ENCODE measurements around the gene DNM1L.

DNM1L gene

DNA sequence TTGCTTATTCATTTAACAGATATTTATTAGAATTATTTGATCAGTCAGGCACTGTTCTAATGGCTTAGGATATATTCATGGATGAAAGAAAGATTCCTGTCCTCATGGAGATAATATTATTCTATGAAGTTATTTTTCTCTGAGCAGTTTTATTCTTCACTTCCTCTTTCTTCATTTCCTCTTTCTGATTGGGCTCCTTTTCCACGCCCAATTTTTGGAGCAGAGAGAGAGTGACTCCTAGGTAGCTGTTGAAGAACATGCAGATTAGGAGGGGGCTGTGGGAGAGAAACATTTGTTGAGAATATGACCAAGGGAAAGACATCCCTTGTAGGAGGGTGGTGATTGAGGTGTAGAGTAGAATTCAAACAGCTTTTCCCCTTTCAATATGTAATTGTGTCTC is 82.6 kb downstream of the DNM1L start:
- DNase-seq = no peak

GRCh38 chr12:32765906-32766305 is 86.8 kb downstream of the DNM1L start:
- no peak for DNase-seq

- DNase-seq = no peak
Observed at GRCh38 chr12:32768518-32768917, 89.4 kb downstream of the DNM1L start.

DNA sequence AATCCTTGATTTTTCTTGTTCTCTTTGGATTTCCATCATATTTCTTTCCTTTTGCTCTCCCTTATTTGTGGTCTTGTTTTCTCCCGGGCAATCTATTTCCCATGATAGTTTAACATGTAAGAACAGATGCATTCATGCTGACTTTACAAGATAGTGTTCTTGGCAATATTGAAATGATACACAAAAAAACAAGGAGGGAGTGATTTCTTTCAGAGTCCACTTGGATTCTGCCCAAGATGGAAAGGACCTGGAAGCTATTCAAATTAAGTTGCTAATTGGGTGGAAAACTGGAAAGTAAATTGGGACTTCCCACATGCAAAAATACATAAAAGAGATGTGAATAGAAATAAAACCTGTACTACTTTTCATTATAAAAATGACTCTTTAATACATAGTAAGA is 91.0 kb downstream of the DNM1L start:
- DNase-seq = no peak

DNA sequence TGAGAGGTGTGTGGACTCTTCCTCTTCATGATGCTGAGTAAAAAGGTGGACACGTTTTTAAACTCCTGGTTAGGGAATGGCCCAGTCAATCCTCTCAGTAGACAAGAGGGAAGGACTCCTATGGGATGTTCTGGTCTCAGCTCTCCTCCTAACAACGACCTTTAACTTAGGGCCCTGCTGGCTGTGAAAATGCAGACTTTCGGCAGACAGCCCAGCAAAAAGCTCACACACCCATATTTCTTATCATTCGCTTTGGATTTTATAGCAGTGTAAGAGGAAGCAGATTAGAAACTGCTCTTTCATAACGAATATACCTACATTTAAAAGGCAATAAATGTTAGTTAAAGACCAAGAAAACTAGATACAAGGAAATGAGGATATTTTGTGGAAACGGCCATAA is 94.6 kb downstream of the DNM1L start:
- DNase-seq = no peak

DNA sequence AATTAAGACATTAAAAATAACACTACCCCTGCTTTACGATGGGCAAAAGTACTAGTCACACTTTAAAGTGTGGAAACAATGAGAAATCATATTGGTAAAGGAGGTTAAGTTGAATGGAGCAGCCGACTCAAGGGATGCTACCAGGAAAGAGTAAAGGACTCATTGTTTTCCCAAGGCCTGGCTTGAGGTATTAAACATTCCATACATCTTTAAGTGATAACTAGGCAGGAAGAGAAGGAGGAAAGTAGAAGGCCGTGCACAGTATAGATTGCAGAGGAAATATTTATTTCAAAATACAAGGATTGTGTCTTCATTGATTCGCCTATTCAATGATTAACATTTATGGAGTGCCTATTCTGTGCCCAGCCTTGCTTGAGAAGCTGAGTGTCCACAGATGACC is 97.2 kb downstream of the DNM1L start:
- DNase-seq = no peak

GRCh38 chr12:32777159-32777558 is 98.1 kb downstream of the DNM1L start:
- no peak for DNase-seq

GRCh38 chr12:32777691-32778175 is 98.6 kb downstream of the DNM1L start:
- no peak for DNase-seq

GRCh38 chr12:32780071-32780470 is 101.0 kb downstream of the DNM1L start:
- DNase-seq = no peak

DNA sequence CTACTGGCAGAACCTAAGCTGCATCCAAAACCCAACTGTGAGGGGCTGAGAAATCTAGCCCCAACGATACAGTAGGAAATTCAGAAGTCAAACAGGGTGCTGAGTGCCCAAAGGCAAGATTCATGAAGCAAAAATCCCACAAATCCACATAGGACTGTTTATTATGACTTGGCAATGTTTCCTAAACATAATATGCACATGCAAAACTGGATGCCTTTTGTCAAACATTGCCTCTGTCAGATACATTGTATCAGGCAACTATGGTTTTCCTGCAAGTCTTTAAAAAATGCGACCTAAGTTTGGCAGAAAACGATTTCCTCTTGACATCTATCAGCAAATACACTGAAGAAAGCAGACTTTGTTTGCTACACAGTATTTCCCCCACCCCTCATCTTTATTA is 103.9 kb downstream of the DNM1L start:
- DNase-seq = no peak

GRCh38 chr12:32785557-32785956 is 106.5 kb downstream of the DNM1L start:
- DNase-seq = no peak

- no peak for DNase-seq
Observed at GRCh38 chr12:32788405-32788804, 109.3 kb downstream of the DNM1L start.

DNA sequence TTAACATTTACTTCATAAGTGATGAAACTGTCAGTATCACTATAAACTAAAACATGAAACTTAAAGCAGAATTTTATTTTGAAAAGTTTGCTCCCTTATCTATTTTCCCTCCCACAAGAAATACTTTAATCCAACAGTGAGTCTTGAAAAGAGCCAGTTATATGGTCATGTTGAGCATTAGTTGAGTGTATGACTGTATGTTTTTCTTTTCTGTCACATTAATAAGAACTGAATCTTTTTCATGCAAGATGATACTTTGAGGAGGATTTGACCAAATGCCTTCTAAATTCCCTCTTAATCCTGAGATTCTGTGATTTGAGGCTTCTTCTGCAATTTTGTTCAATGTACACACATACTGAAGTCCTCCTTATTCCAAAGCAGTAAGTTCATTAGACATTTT is 110.3 kb downstream of the DNM1L start:
- no peak for DNase-seq

- DNase-seq = no peak
Observed at GRCh38 chr12:32789916-32790315, 110.8 kb downstream of the DNM1L start.

DNA sequence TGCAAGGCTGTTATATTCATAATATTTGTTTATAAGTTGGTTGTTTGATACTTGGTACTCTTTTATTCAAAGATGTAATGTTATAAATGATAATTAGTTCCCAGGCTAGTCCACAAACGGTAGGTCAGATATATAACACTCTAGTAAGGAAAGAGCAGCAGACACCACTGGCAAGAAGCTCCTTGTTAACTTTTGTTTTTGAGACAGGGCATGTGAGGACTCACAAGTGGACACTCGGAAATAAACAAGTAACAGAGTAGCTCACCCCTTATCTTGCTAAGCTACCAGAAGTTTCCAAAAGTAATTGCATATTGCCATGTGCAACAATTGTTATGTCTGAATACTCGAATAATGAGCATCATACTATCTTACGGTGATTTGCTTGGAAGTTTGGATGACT is 115.2 kb downstream of the DNM1L start:
- DNase-seq = no peak

Data from NCI-H1436 treated with DMSO at 0.1 percent for 48 hours (cell line).